HG02938 (cell line): ENCODE measurements around the gene ERCC1.
"Not testable (repeated sequence)": the region's sequence is repeated elsewhere in the genome, so short reads cannot be mapped to it uniquely, and the experiment has no call there.

Source experiments
- ATAC-seq: cut with Tn5 transposase; IDR thresholded peaks from one replicate; pipeline ENCODE4 v1.9.1; 2021; ENCODE audit warnings: mild to moderate bottlenecking, moderate library complexity; ENCODE audit not compliant: unreplicated experiment

Gene ERCC1

GRCh38 chr19:45455707-45456499 is 32.2 kb upstream of the ERCC1 start:
- ATAC-seq = no peak

GRCh38 chr19:45451850-45452387 is 28.2 kb upstream of the ERCC1 start:
- ATAC-seq = no peak

- ATAC-seq = peak; percentile 10
These were observed 27.6 kb upstream of the ERCC1 start for GRCh38 chr19:45451131-45451849.

- ATAC-seq = peak; percentile 5
These were observed 26.3 kb upstream of the ERCC1 start for GRCh38 chr19:45450012-45450333.

- no peak for ATAC-seq
These were observed 25.2 kb upstream of the ERCC1 start for GRCh38 chr19:45448887-45449299.

- no peak for ATAC-seq
These were observed 24.7 kb upstream of the ERCC1 start for GRCh38 chr19:45448425-45448756.

- ATAC-seq = no peak
These were observed 23.2 kb upstream of the ERCC1 start for GRCh38 chr19:45446944-45447343.

- ATAC-seq = no peak
These were observed 22.6 kb upstream of the ERCC1 start for GRCh38 chr19:45446295-45446694.

GRCh38 chr19:45445139-45445538 is 21.4 kb upstream of the ERCC1 start:
- no peak for ATAC-seq

- no peak for ATAC-seq
These were observed 20.8 kb upstream of the ERCC1 start for GRCh38 chr19:45444318-45445041.

- ATAC-seq = no peak
These were observed 20.0 kb upstream of the ERCC1 start for GRCh38 chr19:45443462-45444317.

- no peak for ATAC-seq
These were observed 19.2 kb upstream of the ERCC1 start for GRCh38 chr19:45442778-45443461.

GRCh38 chr19:45442408-45442777 is 18.7 kb upstream of the ERCC1 start:
- no peak for ATAC-seq

GRCh38 chr19:45440873-45441654 is 17.3 kb upstream of the ERCC1 start:
- ATAC-seq = no peak

GRCh38 chr19:45440259-45440638 is 16.5 kb upstream of the ERCC1 start:
- no peak for ATAC-seq

- ATAC-seq = peak; percentile 58
These were observed 16.0 kb upstream of the ERCC1 start for GRCh38 chr19:45439569-45440258.

GRCh38 chr19:45439190-45439568 is 15.5 kb upstream of the ERCC1 start:
- ATAC-seq = no peak

GRCh38 chr19:45437328-45437727 is 13.6 kb upstream of the ERCC1 start:
- no peak for ATAC-seq

GRCh38 chr19:45432543-45432942 is 8.8 kb upstream of the ERCC1 start:
- not testable (repeated sequence) for ATAC-seq
